DMS114 treated with DMSO at 0.1 percent for 48 hours (cell line): Measurements from ENCODE around the gene SUCLA2.

Source experiments
- DNase-seq: peaks from one replicate; lab custom pipeline; 2025; ENCODE audit not compliant: unreplicated experiment; lab: John Stamatoyannopoulos, UW

Gene SUCLA2

DNA sequence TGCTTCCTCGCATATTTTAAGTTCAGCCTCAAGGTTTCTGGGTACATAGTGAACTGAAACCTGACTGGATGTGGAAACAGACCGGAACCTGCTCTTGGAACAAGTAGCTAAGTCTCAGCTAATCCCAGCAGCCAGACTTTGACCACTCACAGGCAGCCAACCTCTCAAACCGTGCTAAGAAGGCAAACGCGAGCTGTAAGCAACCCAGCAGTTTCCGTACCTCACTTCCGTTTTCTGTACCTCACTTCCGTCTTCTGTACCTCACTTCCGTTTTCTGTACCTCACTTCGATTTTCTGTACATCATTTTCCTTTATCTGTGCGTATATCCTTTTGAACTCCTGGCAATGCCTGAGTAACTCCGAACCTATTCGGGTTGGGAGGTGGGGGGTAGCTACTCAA is 96.8 kb downstream of the SUCLA2 start:
- no peak for DNase-seq

DNA sequence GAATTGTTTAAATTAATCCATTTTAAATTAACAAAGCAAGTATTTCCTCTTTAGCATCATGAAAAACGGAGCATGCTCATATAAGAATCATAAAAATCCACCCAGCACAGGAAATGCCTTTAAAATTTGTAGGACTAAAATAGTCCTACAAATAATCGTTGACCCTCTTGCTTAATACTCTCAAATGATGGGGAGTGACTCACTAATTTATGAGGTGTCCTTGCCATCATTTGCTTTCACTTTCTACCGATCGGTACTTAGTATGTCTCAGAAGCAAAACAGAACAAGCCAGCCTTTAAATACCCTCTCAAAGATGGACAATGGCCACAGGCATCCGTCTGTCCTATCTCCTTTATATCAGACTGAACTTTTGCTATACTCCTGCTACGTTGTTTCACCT is 97.2 kb downstream of the SUCLA2 start:
- DNase-seq: no peak

DNA sequence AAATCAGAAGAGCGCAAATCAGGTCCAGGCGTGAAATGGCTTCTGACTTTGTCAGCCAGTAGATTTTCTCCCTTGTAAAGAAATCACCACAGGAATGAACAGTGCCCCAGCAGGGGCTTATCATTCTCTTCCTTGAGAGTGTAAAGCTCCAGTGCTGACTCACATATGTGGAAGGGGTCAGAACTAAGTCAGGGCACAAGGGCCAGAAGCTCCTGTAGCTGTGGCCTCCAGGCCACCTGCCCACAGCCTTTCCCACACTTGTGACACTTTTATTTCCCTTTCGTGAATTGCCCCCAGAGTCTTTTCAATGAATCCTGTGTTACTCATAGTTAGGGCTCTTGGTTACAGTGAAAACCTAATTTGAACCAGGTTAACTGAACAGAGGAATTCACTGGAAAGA is 99.6 kb downstream of the SUCLA2 start:
- DNase-seq: no peak

DNA sequence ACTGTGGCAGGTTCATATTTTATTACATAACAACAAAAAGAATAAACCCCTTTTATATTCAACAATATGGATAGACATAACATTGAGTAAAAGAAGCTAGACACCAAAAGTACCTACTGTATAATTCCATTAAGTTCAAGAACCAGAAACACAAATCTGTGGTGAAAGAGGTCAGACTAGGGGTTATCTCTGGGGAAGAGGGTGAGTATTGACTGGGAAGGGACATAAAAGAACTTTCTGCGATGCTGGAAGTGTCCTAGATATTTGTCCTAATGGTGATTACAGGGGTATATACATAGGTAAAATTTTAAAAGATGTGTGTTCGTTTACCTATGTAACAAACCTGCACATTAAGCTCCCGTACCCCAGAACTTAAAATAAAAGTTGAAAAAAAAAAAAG is 103.0 kb downstream of the SUCLA2 start:
- no peak for DNase-seq

DNA sequence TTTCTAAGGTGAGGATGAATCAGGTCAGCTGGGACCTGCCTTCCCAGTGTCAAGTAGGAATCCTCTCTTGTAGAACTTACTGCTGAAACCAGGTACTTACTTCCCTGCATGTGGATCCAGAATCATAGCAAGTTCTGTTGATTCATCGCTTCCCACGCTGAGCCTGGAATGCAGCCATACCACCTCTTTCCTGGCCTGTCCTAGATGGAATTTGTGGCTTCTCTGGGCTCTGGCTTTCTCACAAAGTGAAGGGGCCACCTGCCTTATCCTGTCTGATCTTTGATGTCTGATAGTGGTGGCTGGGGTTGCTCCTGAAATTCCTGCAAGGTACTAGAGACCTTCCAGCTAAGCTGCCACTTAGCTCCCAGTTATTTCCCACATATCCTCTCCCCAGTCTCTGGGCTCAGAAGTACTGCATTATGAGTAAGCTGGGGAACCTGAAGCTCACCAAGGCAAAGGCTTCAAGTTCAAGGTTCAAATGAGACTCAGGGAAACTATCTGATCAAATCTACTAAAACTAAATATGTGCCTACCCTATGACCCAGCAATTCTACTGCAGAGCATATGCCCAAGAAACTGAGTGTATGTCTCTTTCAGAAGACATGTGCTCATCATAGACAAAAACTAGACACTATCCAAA is 103.5 kb downstream of the SUCLA2 start:
- no peak for DNase-seq

DNA sequence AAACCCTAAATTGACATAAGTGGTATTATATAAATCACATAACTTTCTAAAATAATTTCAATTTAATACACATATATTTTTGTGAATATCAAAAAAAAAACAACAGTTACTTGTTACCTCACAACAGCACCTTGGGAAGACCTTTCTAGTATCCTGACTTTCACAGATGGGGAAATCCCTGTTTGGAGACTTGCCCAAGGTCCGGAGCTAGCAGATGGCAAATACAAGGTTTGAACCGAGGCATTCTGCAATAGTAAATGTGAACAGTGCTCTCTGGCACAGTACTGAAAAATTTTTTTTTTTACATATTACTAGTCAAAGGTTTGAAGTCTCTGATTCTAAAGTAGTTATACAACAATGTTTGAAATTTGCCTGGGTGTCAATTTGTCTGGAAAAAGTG is 104.5 kb downstream of the SUCLA2 start:
- DNase-seq: no peak

DNA sequence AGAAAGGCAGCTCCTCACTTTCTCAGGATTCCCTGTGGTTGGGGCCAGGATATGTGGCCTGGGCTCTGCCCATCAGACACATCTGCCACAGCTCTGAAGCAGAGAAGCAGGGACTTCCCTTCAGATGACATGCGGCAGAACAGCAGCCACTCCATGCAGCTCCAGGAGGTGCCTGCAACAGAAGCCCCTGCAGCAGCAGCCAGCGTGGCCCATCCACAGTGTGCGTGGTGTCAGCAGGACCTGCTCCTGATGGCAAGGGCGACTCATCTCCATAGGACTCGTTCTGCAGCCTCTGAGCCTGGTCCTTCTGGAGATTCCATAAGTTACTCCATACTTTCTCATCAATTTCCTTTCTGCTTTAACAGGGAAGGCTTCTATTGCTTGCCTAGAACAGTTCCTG is 105.0 kb downstream of the SUCLA2 start:
- DNase-seq: no peak

DNA sequence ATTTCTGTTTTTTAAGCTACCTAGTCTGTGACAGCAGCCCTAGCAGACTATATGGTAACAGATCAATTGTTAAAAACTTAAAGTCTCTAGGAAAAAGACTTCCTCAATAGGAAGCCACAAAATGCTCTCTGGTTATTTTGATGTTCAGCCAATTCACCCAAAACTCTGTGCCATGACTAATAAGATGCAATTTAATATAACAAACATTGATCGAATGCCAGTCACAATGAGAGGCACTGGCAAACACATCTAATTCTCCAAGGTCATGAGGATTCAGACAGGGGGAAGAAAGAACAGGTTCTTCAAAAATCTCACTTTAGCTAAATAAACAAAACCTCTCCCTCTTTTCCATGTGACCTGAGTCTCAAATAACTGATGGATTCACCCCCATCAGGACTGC is 107.5 kb downstream of the SUCLA2 start:
- no peak for DNase-seq
